ENCODE data around the gene PRDM16. TPM values are rescaled to one million over a fixed set of nuclear protein-coding genes. Genes with fewer than 3 reads are reported as not detected.

PRDM16 gene
- total and polyA plus RNA-seq, 2 of the 13 experiments (the other 11 are each of a cell fraction or from before 2014, with no cell fraction given), result 0.15 to 0.81 TPM

GRCh38 chr1:3378411-3379208 is 309.6 kb downstream of the PRDM16 start:
- in situ Hi-C loops (cut with HindIII; ENCODE audit: extremely low pct_ligation_motif_present, low pct_unique_long_range_greater_than_20kb) (no loop called here), intact Hi-C loops (cut with micrococcal nuclease; ENCODE audit: unreplicated experiment) (no loop called here)
- no peaks in the 10 kb centered on the region for H3K9me3 ChIP-seq (ENCODE audit: low read length)
- no peaks in the 10 kb centered on the region for H4K20me1 ChIP-seq (ENCODE audit: insufficient read depth, low read length)
- H3K4me1 ChIP-seq (ENCODE audit: insufficient read depth, low read length), result no peaks in the 10 kb centered on the region
- no peak overlapping the region for H2AFZ ChIP-seq (ENCODE audit: low read length)
- H3K4me3 ChIP-seq (replicated peaks in 1 of 3; ENCODE audit: insufficient read depth in 1 of 3, low read depth in 2 of 3, low read length in 3 of 3), result no peak overlapping the region
- H3K79me2 ChIP-seq (ENCODE audit: insufficient read depth, low read length), result no peaks in the 10 kb centered on the region
- ChIA-PET POLR2A (no interaction called here), CTCF (ENCODE audit: low intra/inter-chr PET ratio, low total read pairs) (no interaction called here)
- no peak overlapping the region for H3K27ac ChIP-seq (ENCODE audit: extremely low read length, insufficient read depth, low read length)
- H3K36me3 ChIP-seq (replicated peaks in 1 of 2; ENCODE audit: control insufficient read depth in 1 of 2, insufficient read depth in 2 of 2, low read length in 2 of 2), result no peaks in the 10 kb centered on the region
- no peak overlapping the region for H3K4me2 ChIP-seq (ENCODE audit: low read depth, low read length)
- peaks cover 0 to 8% of the 10 kb centered on the region in 2 experiments; a peak in 3 of 5 replicates for H3K27me3 ChIP-seq (ENCODE audit: control insufficient read depth in 1 of 2, insufficient read depth in 2 of 2, low read length in 2 of 2)
- no TSS peak for BruUV-seq (replicated peaks)
- TF ChIP-seq ZNF816 (CRISPR knock-in tag; IDR thresholded peaks at IDR 0.05; ENCODE audit: borderline replicate concordance), result no peak
- no peak for TF ChIP-seq RORA (CRISPR knock-in tag; IDR thresholded peaks at IDR 0.05)
- TF ChIP-seq, protein P1, sequence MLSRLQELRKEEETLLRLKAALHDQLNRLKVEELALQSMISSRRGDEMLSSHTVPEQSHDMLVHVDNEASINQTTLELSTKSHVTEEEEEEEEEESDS (CRISPR knock-in tag; IDR thresholded peaks at IDR 0.05; ENCODE audit: borderline replicate concordance), result no peak
- TF ChIP-seq ZNF678 (CRISPR knock-in tag; IDR thresholded peaks at IDR 0.05), result no peak
- no peak for TF ChIP-seq LCORL (IDR thresholded peaks at IDR 0.05)
- TF ChIP-seq LCORL (CRISPR knock-in tag; IDR thresholded peaks at IDR 0.05), result no peak
- TF ChIP-seq ZNF572 (CRISPR knock-in tag; IDR thresholded peaks at IDR 0.05), result no peak
- no peak for TF ChIP-seq ATF1 (CRISPR knock-in tag; IDR thresholded peaks at IDR 0.05)
- TF ChIP-seq, protein P2, sequence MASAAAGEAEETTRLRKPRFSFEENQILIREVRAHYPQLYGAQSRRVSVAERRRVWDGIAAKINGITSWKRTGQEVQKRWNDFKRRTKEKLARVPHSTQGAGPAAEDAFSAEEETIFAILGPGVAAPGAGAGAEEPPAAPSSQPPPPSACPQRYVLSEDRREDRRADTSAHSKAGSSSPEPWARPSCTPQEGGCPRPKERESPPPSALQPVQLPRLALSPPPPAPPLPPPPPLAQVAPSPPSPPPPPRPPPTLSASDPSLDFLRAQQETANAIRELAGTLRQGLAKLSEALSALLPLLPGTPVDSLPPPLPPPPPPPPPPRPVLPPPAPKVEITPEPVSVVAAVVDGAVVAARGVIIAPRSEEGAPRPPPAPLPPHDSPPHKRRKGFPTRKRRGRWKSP (CRISPR knock-in tag; IDR thresholded peaks at IDR 0.05), result no peak
- no peak for TF ChIP-seq SMYD3 (CRISPR knock-in tag; IDR thresholded peaks at IDR 0.05)
- no peak for TF ChIP-seq ZNF709 (CRISPR knock-in tag; IDR thresholded peaks at IDR 0.05)
- TF ChIP-seq ETV5 (CRISPR knock-in tag; IDR thresholded peaks at IDR 0.05; ENCODE audit: borderline replicate concordance), result no peak
- no peak for TF ChIP-seq ZNF790 (CRISPR knock-in tag; IDR thresholded peaks at IDR 0.05; ENCODE audit: borderline replicate concordance)
- WGBS (ENCODE audit: low lambda C conversion rate), result 72% methylated on average over 12 of the region's 17 CpGs
- FAIRE-seq (no peak), ATAC-seq (no peak; the same call in 1 of the 3 replicates), DNase-seq (ENCODE audit: low spot score) (no peak)
- H3K9ac ChIP-seq (ENCODE audit: insufficient read depth, low read depth, low read length), result no peak overlapping the region
